Activated T-helper 1 cell treated with anti-CD3 and anti-CD28 coated beads, Interleukin-2, amount 50 U/mL, for 16 hours (primary cell): ENCODE data around the gene ZNF474.

ENCODE experiments used
- DNase-seq, 2 donors: peaks; one replicate each; pipeline ENCODE4 v3.0.0-alpha.2; 2020; ENCODE audit warnings: low read depth in 1 of 2, low spot score in 1 of 2

Gene ZNF474

GRCh38 chr5:122118356-122118948 lies 10.9 kb upstream of the ZNF474 start:
- no peak for DNase-seq

- no peak for DNase-seq
Observed at GRCh38 chr5:122119205-122119604, 10.1 kb upstream of the ZNF474 start.

- DNase-seq, result no peak
Observed at GRCh38 chr5:122120493-122120892, 8.9 kb upstream of the ZNF474 start.

- no peak for DNase-seq
Observed at GRCh38 chr5:122120957-122121356, 8.4 kb upstream of the ZNF474 start.

- no peak for DNase-seq
Observed at GRCh38 chr5:122121479-122122465, 7.6 kb upstream of the ZNF474 start.

GRCh38 chr5:122124766-122125165 lies 4.6 kb upstream of the ZNF474 start:
- no peak for DNase-seq

GRCh38 chr5:122126177-122126755 lies 3.1 kb upstream of the ZNF474 start:
- DNase-seq, result no peak

GRCh38 chr5:122126756-122127321 lies 2.5 kb upstream of the ZNF474 start:
- DNase-seq, result no peak

- DNase-seq, result no peak
Observed at GRCh38 chr5:122130152-122130551, 806 bp downstream of the ZNF474 start.

GRCh38 chr5:122137702-122138101 lies 8.4 kb downstream of the ZNF474 start:
- DNase-seq, result no peak

GRCh38 chr5:122138356-122138755 lies 9.0 kb downstream of the ZNF474 start:
- no peak for DNase-seq

- DNase-seq, result no peak
Observed at GRCh38 chr5:122140900-122141299, 11.6 kb downstream of the ZNF474 start.

- no peak for DNase-seq
Observed at GRCh38 chr5:122141751-122142150, 12.4 kb downstream of the ZNF474 start.

GRCh38 chr5:122142480-122143164 lies 13.3 kb downstream of the ZNF474 start:
- DNase-seq, result no peak

GRCh38 chr5:122144236-122144635 lies 14.9 kb downstream of the ZNF474 start:
- no peak for DNase-seq

- DNase-seq, result no peak
Observed at GRCh38 chr5:122145906-122146305, 16.6 kb downstream of the ZNF474 start.

GRCh38 chr5:122149321-122150090 lies 20.2 kb downstream of the ZNF474 start:
- DNase-seq, result no peak

GRCh38 chr5:122150215-122150614 lies 20.9 kb downstream of the ZNF474 start:
- no peak for DNase-seq

GRCh38 chr5:122151640-122152039 lies 22.3 kb downstream of the ZNF474 start:
- no peak for DNase-seq

- DNase-seq, result no peak
Observed at GRCh38 chr5:122152266-122152900, 23.0 kb downstream of the ZNF474 start.
